Measurements from ENCODE around the gene PCDH7. TPM values are rescaled to one million over a fixed set of nuclear protein-coding genes. Genes with fewer than 3 reads are reported as not detected.

PCDH7 gene
- total RNA-seq, 4 donors from 2014 or later, result 221 to 356 (median 299) TPM

- H3K9me3 ChIP-seq, result no peaks in the 10 kb centered on the region
- intact Hi-C loops (cut with DNase I), result no loop called here
- H3K36me3 ChIP-seq, result no peaks in the 10 kb centered on the region
- peaks cover 5 to 39% (median 23%) of the 10 kb centered on the region in 4 donors for H3K4me1 ChIP-seq
- TF ChIP-seq POLR2AphosphoS5 (IDR thresholded peaks at IDR 0.05) (no peak), POLR2A (IDR thresholded peaks at IDR 0.05; ENCODE audit: low read depth) (no peak), CTCF (IDR thresholded peaks at IDR 0.05) (no peak), EP300 (IDR thresholded peaks at IDR 0.05) (no peak)
- H3K4me3 ChIP-seq, result peak overlapping the region; percentile 66 to 84 (median 74)
- 54% methylated on average over 2 of the region's 2 CpGs for WGBS
- DNase-seq (ENCODE audit: extremely low spot score), result no peak
- peaks cover 0 to 20% (median 0%) of the 10 kb centered on the region in 4 donors for H3K27me3 ChIP-seq
- H3K27ac ChIP-seq (replicated peaks in 1 of 4), result peak overlapping the region in 2 of 4 donors; percentile 5 to 15
These were observed 5.4 kb downstream of the PCDH7 start for GRCh38 chr4:30725562-30725961.

DNA sequence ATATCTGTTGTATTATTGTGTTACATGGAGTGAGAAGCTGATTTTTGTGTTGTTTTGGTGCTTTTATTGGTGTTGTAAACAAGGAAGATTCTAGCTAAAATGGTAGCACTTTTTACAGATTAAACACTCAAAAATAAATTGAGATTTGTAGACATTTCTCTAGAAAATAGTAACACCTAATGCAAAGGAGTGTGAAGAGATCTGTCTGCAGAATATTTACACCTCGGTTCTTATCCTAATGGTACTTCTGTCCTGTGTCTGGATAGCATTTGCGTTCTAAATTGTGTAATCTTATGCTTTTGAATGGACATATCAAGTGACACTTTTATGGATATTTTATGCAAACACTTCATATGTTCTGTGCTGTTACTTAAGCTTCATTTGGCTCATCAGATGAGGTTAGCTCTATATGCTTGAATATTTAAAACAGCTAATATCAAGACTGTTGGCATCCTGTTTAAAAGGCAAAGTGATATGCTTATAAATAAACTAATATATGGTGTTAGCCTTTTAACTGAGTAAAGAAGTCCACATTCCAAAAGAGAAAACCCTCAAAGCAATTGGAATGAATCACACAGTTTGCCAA is 6.0 kb downstream of the PCDH7 start:
- WGBS, result 37% methylated on average over 2 of the region's 2 CpGs
- TF ChIP-seq POLR2AphosphoS5 (IDR thresholded peaks at IDR 0.05) (no peak), CTCF (IDR thresholded peaks at IDR 0.05) (no peak), POLR2A (IDR thresholded peaks at IDR 0.05; ENCODE audit: low read depth) (no peak), EP300 (IDR thresholded peaks at IDR 0.05) (no peak)
- H3K36me3 ChIP-seq, result no peaks in the 10 kb centered on the region
- no peaks in the 10 kb centered on the region for H3K9me3 ChIP-seq
- intact Hi-C loops (cut with DNase I), result no loop called here
- DNase-seq (ENCODE audit: extremely low spot score), result no peak
- peaks cover 0 to 15% (median 0%) of the 10 kb centered on the region in 4 donors for H3K27me3 ChIP-seq
- H3K27ac ChIP-seq (replicated peaks in 1 of 4), result peak overlapping the region in 2 of 4 donors; percentile 5 to 15
- peaks cover under 1 to 44% (median 21%) of the 10 kb centered on the region in 4 donors for H3K4me1 ChIP-seq
- peak overlapping the region; percentile 66 to 84 (median 74) for H3K4me3 ChIP-seq

- peak overlapping the region in 1 of 4 donors; percentile 8 for H3K27ac ChIP-seq (replicated peaks in 1 of 4)
- WGBS, result 61% methylated on average over 2 of the region's 2 CpGs
- no peaks in the 10 kb centered on the region for H3K9me3 ChIP-seq
- no peaks in the 10 kb centered on the region for H3K36me3 ChIP-seq
- intact Hi-C loops (cut with DNase I), result no loop called here
- H3K27me3 ChIP-seq, result peaks cover 0 to 7% (median 0%) of the 10 kb centered on the region in 4 donors
- TF ChIP-seq POLR2AphosphoS5 (IDR thresholded peaks at IDR 0.05) (no peak), POLR2A (IDR thresholded peaks at IDR 0.05; ENCODE audit: low read depth) (no peak), EP300 (IDR thresholded peaks at IDR 0.05) (no peak), CTCF (IDR thresholded peaks at IDR 0.05) (no peak)
- DNase-seq (ENCODE audit: extremely low spot score), result no peak
- H3K4me3 ChIP-seq, result peak overlapping the region; percentile 66 to 84 (median 74)
- H3K4me1 ChIP-seq, result peaks cover 0 to 49% (median 20%) of the 10 kb centered on the region in 4 donors
These were observed 7.2 kb downstream of the PCDH7 start for GRCh38 chr4:30727409-30727808.

DNA sequence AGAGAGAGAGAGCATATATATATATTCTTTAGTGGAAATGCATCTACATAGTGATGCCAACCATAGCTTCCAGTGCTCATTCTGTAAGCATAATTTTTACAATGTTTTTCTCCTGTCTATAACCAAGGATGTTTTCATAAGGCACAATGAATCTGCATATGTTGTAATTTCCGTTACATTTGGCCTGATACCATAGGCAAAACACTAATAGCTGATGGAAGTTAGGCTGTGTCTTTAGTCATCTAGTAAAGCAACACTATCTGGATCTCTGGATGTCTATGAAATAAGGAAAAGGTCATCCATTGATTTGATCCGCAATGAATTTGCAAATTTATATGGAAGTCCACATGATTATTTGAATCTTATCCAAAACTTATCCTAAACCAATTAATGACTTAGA is 8.1 kb downstream of the PCDH7 start:
- 78% methylated on average over 2 of the region's 2 CpGs for WGBS
- intact Hi-C loops (cut with DNase I), result no loop called here
- H3K36me3 ChIP-seq, result no peaks in the 10 kb centered on the region
- TF ChIP-seq CTCF (IDR thresholded peaks at IDR 0.05) (no peak), EP300 (IDR thresholded peaks at IDR 0.05) (no peak), POLR2A (IDR thresholded peaks at IDR 0.05; ENCODE audit: low read depth) (no peak), POLR2AphosphoS5 (IDR thresholded peaks at IDR 0.05) (no peak)
- peak overlapping the region in 1 of 4 donors; percentile 25 for H3K27ac ChIP-seq (replicated peaks in 1 of 4)
- peaks cover 0 to 55% (median 18%) of the 10 kb centered on the region in 4 donors for H3K4me1 ChIP-seq
- no peaks in the 10 kb centered on the region for H3K27me3 ChIP-seq
- DNase-seq (ENCODE audit: extremely low spot score), result no peak
- peak overlapping the region in 1 of 4 donors; percentile 78 for H3K4me3 ChIP-seq
- no peaks in the 10 kb centered on the region for H3K9me3 ChIP-seq

Measured in esophagus muscularis mucosa (tissue), 4 donors.